ENCODE measurements around the gene PUDP.
"Not testable (repeated sequence)": the region's sequence is repeated elsewhere in the genome, so short reads cannot be mapped to it uniquely, and the experiment has no call there.

The PUDP gene

GRCh38 chrX:7045238-7045955 is 102.6 kb downstream of the PUDP start:
- no peak overlapping the region for H3K4me3 Mint-ChIP-seq
- H3K9me3 Mint-ChIP-seq = peaks cover 0 to 7% of the 10 kb centered on the region in 2 donors
- no peak for ATAC-seq (replicated peaks)
- no peak for DNase-seq
- H3K27me3 Mint-ChIP-seq = no peaks in the 10 kb centered on the region
- peaks cover 16 to 18% of the 10 kb centered on the region in 2 donors for H3K4me1 Mint-ChIP-seq
- H3K27ac Mint-ChIP-seq = no peak overlapping the region
- H3K36me3 Mint-ChIP-seq = peaks cover 27 to 60% of the 10 kb centered on the region in 2 donors

GRCh38 chrX:7043796-7044433 is 104.0 kb downstream of the PUDP start:
- not testable (repeated sequence) for DNase-seq; ATAC-seq (replicated peaks); H3K27ac Mint-ChIP-seq; H3K27me3 Mint-ChIP-seq; H3K9me3 Mint-ChIP-seq; H3K4me3 Mint-ChIP-seq
- peaks cover 27 to 47% of the 10 kb centered on the region in 2 donors for H3K36me3 Mint-ChIP-seq
- H3K4me1 Mint-ChIP-seq = peaks cover 16 to 18% of the 10 kb centered on the region in 2 donors

GRCh38 chrX:7028246-7028645 is 119.7 kb downstream of the PUDP start:
- Mint-ChIP-seq H3K9me3 (no peaks in the 10 kb centered on the region), H3K36me3 (peaks cover 0 to 4% of the 10 kb centered on the region in 2 donors), H3K4me1 (peaks cover 0 to 8% of the 10 kb centered on the region in 2 donors), H3K27me3 (no peaks in the 10 kb centered on the region), H3K4me3 (no peak overlapping the region), H3K27ac (no peak overlapping the region)
- ATAC-seq (replicated peaks) (no peak), DNase-seq (no peak)

GRCh38 chrX:7027071-7027470 is 120.9 kb downstream of the PUDP start:
- Mint-ChIP-seq H3K27ac (no peak overlapping the region), H3K36me3 (peaks cover 0 to 4% of the 10 kb centered on the region in 2 donors), H3K27me3 (no peaks in the 10 kb centered on the region), H3K4me3 (no peak overlapping the region), H3K9me3 (no peaks in the 10 kb centered on the region), H3K4me1 (peaks cover 0 to 8% of the 10 kb centered on the region in 2 donors)
- DNase-seq (no peak), ATAC-seq (replicated peaks) (no peak)

- ATAC-seq (replicated peaks); H3K27me3 Mint-ChIP-seq: not testable (repeated sequence)
Measured at GRCh38 chrX:7026365-7026764, 121.6 kb downstream of the PUDP start.

GRCh38 chrX:7025471-7025870 is 122.5 kb downstream of the PUDP start:
- H3K27me3 Mint-ChIP-seq = no peaks in the 10 kb centered on the region
- H3K4me1 Mint-ChIP-seq = peaks cover 0 to 8% of the 10 kb centered on the region in 2 donors
- H3K27ac Mint-ChIP-seq = no peak overlapping the region
- no peak for ATAC-seq (replicated peaks)
- DNase-seq = no peak
- H3K4me3 Mint-ChIP-seq = no peak overlapping the region
- H3K9me3 Mint-ChIP-seq = no peaks in the 10 kb centered on the region
- H3K36me3 Mint-ChIP-seq = peaks cover 0 to 4% of the 10 kb centered on the region in 2 donors

More at GRCh38 chrX:7026365-7026764, 121.6 kb downstream of the PUDP start:
- DNase-seq, H3K4me1 Mint-ChIP-seq, H3K36me3 Mint-ChIP-seq, H3K4me3 Mint-ChIP-seq, H3K9me3 Mint-ChIP-seq, H3K27ac Mint-ChIP-seq: not testable (repeated sequence)

- ATAC-seq (replicated peaks) = no peak
- H3K27ac Mint-ChIP-seq = no peak overlapping the region
Measured at GRCh38 chrX:7024850-7025249, 123.1 kb downstream of the PUDP start.

GRCh38 chrX:7022996-7023395 is 125.0 kb downstream of the PUDP start:
- H3K9me3 Mint-ChIP-seq; H3K27me3 Mint-ChIP-seq; DNase-seq; H3K36me3 Mint-ChIP-seq; H3K4me3 Mint-ChIP-seq; ATAC-seq (replicated peaks); H3K4me1 Mint-ChIP-seq; H3K27ac Mint-ChIP-seq: not testable (repeated sequence)

More at GRCh38 chrX:7024850-7025249, 123.1 kb downstream of the PUDP start:
- no peak for DNase-seq
- Mint-ChIP-seq H3K4me3 (no peak overlapping the region), H3K9me3 (no peaks in the 10 kb centered on the region), H3K27me3 (no peaks in the 10 kb centered on the region), H3K36me3 (peaks cover 0 to 4% of the 10 kb centered on the region in 2 donors), H3K4me1 (peaks cover 0 to 8% of the 10 kb centered on the region in 2 donors)

- DNase-seq = no peak
- ATAC-seq (replicated peaks) = no peak
- H3K9me3 Mint-ChIP-seq = no peaks in the 10 kb centered on the region
- H3K4me3 Mint-ChIP-seq = no peak overlapping the region
- no peak overlapping the region for H3K27ac Mint-ChIP-seq
- peaks cover 0 to 8% of the 10 kb centered on the region in 2 donors for H3K4me1 Mint-ChIP-seq
- H3K27me3 Mint-ChIP-seq = no peaks in the 10 kb centered on the region
- H3K36me3 Mint-ChIP-seq = no peaks in the 10 kb centered on the region
Measured at GRCh38 chrX:7021991-7022390, 126.0 kb downstream of the PUDP start.

- Mint-ChIP-seq H3K4me3 (no peak overlapping the region), H3K4me1 (no peaks in the 10 kb centered on the region), H3K36me3 (no peaks in the 10 kb centered on the region), H3K9me3 (no peaks in the 10 kb centered on the region), H3K27ac (no peak overlapping the region), H3K27me3 (no peaks in the 10 kb centered on the region)
- ATAC-seq (replicated peaks) (no peak), DNase-seq (no peak)
Measured at GRCh38 chrX:7019555-7019954, 128.4 kb downstream of the PUDP start.

- not testable (repeated sequence) for H3K27me3 Mint-ChIP-seq; H3K4me1 Mint-ChIP-seq; H3K4me3 Mint-ChIP-seq; ATAC-seq (replicated peaks); H3K36me3 Mint-ChIP-seq; H3K9me3 Mint-ChIP-seq; H3K27ac Mint-ChIP-seq; DNase-seq
Measured at GRCh38 chrX:7012262-7012834, 135.6 kb downstream of the PUDP start.

- ATAC-seq (replicated peaks); H3K9me3 Mint-ChIP-seq; H3K27ac Mint-ChIP-seq; H3K27me3 Mint-ChIP-seq; H3K4me1 Mint-ChIP-seq; H3K4me3 Mint-ChIP-seq; DNase-seq; H3K36me3 Mint-ChIP-seq: not testable (repeated sequence)
Measured at GRCh38 chrX:7010897-7011296, 137.1 kb downstream of the PUDP start.

- H3K9me3 Mint-ChIP-seq; H3K27me3 Mint-ChIP-seq; H3K4me1 Mint-ChIP-seq; H3K27ac Mint-ChIP-seq; H3K4me3 Mint-ChIP-seq; DNase-seq; ATAC-seq (replicated peaks); H3K36me3 Mint-ChIP-seq: not testable (repeated sequence)
Measured at GRCh38 chrX:7007328-7007727, 140.6 kb downstream of the PUDP start.

Measured in stimulated activated naive B cell treated with anti-CD40 and anti-IgM and Interleukin-4, amounts not matched to agents 10 μg/mL and 1 μg/mL and 100 μg/mL, for 72 hours (primary cell).